Endothelial cell of hepatic sinusoid (primary cell): Measurements from ENCODE around the gene CLEC2L.
"Not testable (repeated sequence)": the region's sequence is repeated elsewhere in the genome, so short reads cannot be mapped to it uniquely, and the experiment has no call there.

ENCODE experiments used
- in situ Hi-C: cut with HindIII; loops from 2 replicates; pipeline ENCODE4 v1.10.0; 2017; ENCODE audit warnings: low sequenced_read_pairs

The CLEC2L gene

DNA sequence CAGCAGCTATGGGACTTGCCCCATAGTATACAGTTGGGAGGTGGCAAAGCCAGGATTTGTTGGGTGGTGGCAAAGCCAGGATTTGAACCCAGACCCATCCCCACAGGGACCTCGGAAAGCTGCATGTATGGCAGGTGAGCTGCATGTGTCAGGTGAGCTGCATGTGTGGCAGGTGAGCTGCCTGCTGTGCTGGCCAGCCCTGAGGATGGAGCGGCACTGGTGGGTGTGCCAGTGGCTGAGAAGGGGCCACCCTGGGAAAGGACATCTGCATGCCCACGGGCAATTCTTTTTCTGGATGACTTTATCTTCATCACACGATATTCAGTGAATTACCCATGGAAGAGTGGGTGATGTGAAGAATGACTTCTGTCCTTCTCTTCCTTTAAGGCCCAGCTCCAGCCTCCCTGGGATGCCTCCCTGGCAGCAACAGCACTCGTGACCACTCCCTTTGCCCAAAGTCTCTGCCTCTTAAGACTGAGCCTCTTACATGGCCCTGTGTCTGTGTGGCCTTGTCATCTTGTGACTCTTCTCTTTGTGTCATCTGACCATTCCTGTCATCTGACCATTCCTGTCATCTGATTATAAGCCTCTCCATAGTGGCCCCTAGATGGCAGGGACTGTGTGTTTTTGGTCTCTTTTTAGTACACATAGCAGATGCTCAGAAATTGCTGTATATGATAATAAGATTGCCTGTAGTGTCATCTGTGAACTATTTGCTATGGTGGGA is 25.0 kb downstream of the CLEC2L start:
- in situ Hi-C loops: loop anchor here (5.0 kb wide), 1 partner anchor 41 kb away; no protein-coding TSS in a partner anchor

DNA sequence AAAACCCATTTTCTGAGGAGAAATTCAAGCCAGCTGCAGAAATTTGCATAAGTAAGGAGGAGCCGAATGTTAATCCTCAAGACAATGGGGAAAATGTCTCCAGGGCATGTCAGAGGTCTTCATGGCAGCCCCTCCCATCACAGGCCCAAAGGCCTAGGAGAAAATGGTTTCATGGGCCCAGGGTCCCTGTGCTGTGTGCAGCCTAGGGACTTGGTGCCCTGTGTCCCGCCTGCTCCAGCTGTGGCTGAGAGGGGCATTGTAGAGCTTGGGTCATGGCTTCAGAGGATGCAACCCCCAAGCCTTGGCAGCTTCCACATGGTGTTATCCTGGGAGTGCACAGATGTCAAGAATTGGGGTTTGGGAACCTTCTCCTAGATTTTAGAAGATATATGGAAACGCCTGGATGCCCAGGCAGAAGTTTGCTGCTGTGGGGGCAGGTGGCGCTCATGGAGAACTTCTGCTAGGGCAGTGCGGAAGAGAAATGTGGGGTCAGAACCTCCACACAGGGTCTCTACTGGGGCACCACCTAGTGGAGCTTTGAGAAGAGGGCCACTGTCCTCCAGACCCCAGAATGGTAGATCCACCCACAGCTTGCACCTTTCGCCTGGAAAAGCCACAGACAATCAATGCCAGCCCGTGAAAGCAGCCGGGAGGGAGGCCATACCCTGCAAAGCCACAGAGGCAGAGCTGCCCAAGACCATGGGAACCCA is 30.7 kb downstream of the CLEC2L start:
- in situ Hi-C loops: not testable (repeated sequence)

DNA sequence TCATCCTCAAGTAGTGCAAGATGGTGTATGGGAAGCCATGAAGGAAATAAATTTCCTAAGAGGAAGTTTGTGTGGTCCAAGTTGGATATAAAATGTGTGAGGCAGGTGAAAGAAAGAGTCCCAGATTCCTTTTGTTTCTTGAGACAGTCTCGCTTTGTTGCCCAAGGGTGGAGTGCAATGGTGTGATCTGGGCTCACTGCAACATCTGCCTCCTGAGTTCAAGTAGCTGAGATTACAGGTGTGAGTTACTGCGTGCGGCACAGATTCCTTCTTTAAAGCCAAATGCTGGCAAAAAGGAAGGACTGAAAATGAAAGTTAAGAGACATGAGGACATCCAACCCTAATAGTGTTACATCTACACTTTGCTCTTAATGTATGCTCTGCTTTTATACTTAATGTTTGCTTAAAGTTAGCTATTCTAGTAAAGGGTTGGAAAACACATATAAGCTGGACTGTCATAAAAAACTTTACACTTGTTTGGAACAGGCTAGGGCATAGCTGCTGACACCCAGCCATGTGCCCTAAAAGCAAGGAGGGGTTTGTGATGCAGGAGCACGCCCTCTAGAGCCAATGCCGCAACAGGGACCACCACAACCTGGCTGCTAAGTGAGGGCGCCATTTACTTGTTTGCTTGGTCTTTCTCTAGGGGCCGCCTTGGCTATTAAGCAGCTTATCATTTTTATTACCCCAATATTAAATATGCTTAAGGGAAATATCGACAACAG is 34.5 kb downstream of the CLEC2L start:
- in situ Hi-C loops: no loop called here

DNA sequence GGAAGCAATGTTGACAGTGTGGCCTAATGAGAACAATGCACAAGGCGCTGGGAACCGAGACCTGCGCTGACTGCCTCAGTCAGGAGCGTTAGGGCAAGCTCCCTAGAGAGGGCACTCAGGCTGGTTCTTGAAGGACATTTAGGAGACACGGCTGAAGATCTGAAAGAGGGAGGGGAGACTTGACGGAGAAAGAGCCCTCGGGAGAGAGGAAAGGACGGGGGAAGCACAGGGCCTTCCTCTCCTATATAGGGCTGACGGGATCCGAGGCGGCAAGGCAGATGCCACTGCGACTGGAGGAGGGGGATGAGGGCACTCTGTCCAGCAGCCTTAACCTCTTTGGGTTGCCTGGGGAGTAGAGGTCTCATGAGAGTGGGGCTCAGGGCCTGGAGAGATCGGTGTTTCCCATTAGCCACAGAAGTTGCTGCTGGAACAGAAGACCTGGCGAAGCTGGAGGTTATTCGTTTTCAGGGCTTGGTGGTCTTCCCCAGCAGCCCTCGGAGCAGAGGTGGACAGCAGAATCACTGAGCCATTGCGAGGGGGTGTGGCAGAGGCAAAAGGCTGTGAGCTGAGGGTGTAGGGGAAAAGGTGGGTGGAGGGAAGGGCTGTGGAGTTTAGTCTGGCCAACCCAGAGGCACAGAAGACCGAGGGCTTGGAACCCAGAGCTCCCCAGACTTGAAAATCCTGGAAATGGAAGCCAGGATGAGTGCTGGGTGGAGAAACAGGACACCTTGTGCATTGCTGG is 36.0 kb downstream of the CLEC2L start:
- in situ Hi-C loops: loop anchor here (5.0 to 10.0 kb wide), 2 partner anchors 65 to 453 kb away; no protein-coding TSS in a partner anchor

DNA sequence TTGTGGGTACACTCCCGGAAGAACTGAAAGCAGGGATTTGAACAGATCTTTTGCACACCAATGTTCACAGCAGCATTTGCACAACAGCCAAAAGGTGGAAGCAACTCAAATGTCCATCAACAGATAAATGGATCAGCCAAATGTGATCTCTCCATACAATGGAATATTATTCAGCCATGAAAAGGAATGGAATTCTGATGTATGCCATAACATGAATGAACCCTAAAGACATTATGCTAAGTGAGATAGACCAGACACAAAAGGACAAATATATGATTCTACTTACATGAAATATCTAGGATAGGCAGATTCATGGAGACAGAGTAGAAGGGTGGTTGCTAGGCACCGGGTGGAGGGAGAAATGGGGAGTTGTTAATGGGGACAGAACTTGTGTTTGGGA is 36.7 kb downstream of the CLEC2L start:
- in situ Hi-C loops: loop anchor here (5.0 to 10.0 kb wide), 2 partner anchors 65 to 452 kb away; no protein-coding TSS in a partner anchor

DNA sequence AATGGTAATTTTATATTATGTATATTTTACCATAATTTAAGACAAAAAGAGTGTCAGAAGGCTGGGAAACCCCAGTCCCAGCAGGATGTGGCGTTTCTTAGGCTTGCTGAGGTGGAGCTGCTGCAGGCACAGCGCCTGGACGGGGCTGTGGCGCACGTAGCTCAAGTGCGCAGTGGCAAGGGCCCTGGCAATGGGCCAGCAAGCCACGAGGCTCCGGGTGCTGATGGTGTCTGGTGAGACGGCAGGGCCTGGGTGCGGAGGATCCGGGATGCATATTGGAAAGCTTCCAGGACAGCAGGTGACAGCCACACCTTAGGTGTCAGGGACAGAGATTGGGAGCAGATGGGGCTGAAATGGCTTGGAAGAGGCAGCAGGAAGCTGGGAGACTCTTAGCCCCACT is 37.2 kb downstream of the CLEC2L start:
- in situ Hi-C loops: loop anchor here (5.0 to 10.0 kb wide), 2 partner anchors 66 to 452 kb away; no protein-coding TSS in a partner anchor

DNA sequence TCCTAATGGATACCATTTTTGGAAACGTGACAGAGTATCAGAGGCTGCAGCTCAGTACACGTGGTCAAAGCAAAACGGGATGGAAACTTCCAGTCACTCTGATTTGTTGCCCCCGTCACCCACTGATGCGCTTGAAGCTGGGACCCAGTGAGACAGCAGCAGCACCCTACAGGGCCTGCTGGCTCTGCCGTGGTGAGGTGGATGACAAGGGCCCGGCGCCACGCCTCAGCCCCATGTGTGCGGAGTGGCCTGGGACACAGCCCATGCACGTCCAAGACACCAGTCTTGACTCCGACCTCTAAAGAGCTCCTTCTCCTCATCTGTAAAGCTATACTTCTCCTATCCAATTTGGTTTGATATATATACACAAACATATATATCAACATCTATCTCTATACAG is 39.0 kb downstream of the CLEC2L start:
- in situ Hi-C loops: loop anchor here (5.0 to 10.0 kb wide), 2 partner anchors 68 to 450 kb away; no protein-coding TSS in a partner anchor

DNA sequence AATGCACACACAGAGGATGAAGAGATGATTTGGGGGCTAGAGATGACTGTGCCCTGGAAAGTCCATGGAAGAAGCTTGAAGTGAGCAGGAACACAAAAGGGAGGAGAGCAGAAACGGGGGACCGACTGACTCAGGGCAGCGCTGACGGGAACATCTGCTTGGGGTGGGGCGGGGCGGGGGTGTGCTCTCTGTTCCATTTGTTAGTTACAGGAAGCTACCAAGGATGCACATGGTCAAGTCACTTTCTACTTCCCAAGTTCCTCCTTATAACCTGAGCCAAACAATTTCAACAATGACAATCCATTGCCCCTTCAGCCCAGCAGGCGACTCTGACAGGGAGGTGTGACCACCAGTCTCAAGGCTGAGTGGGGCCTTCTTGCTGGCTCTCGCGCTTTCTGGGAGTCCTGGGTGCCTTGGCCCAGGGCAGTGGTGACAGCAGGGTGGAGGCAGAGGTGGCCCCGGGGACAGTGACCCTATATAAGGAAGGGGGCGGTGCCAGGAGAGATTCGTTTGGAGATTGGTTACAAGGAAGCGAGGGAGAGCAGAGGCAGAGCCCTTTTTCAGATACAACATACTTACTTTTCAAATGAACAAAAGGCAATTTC is 39.6 kb downstream of the CLEC2L start:
- in situ Hi-C loops: loop anchor here (5.0 to 10.0 kb wide), 2 partner anchors 68 to 449 kb away; no protein-coding TSS in a partner anchor

DNA sequence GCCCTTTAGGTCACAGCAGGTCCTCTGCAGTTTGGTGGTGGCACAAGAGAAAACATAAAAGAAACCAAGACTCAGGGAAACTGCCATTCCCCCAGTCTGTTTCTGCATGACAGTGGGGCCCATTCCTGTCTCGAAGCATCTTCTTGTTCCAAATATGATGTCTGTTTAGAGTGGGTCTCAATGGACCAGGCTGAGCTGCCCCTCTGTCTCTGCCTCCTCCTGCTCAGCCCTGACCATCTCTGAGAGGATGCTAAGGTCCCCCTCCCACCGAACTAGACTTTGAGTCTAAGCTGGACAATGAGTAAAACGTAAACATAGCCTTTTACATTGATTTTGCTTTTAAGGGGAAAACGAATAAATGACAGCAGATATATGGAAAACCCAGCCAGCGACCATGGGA is 40.4 kb downstream of the CLEC2L start:
- in situ Hi-C loops: loop anchor here (5.0 to 10.0 kb wide), 2 partner anchors 69 to 448 kb away; no protein-coding TSS in a partner anchor

DNA sequence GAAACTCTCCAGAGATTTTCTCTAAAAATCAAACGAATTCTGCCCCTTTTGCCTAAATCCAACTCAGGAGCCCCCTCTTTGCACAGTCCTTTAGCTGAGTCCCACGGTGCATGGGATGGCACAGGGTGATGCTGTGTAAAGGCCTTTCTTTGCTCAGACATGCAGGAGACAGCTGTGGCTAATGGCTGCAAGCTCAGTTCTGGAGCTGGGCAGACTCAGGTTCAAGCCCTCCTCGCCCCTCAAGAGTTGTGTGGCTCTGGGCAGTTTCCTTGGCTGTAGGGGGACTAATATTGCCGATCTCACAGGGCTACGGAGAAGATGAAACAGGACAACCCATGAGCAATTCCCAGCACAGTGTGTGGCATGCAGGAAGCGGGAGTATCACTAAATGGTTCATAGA is 42.6 kb downstream of the CLEC2L start:
- in situ Hi-C loops: loop anchor here (10.0 kb wide), 1 partner anchor 71 kb away; no protein-coding TSS in a partner anchor

DNA sequence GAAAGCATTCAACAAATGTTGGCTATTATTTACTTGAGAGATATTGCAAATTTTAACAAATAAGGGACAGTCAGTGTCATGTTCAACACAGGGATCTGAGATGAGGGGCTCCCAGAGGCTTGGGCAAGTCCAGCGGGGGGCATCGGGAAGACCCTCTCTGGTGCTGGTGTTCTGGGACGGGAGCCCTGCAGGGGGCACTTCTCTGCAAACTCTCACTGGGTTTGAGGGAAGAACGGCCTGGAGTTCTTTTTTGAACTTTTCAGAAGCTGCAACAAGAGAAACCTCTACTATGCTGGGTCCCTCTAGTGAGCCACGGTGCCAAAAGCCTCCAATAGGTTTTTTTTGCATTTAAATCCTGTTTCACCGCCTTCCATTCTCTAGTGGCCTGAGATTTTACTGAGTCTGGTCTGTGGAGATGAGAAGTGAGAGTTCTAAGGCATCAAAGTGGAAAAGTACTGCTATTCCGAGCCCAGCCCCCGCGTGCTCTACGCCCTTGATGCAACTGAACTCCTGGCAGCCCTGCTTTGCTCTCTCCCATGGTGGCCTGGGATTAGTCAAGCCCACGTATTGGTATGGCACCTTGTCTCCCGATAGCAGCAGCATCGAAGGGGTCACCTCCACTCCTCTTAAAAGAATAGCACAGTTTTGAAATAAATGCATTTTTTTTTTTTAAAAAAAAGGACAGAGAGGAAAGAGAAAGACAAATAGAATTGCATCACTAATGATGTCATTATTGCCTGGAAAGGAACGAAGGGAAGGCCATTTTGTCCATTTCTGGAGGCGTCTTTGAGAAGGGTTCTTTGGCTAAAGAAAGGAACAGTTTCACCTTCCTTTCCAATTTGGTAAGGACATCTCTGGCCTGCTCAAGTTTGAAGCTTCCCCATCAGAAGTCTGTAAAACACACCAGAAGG is 43.5 kb downstream of the CLEC2L start:
- in situ Hi-C loops: loop anchor here (10.0 kb wide), 1 partner anchor 72 kb away; no protein-coding TSS in a partner anchor

DNA sequence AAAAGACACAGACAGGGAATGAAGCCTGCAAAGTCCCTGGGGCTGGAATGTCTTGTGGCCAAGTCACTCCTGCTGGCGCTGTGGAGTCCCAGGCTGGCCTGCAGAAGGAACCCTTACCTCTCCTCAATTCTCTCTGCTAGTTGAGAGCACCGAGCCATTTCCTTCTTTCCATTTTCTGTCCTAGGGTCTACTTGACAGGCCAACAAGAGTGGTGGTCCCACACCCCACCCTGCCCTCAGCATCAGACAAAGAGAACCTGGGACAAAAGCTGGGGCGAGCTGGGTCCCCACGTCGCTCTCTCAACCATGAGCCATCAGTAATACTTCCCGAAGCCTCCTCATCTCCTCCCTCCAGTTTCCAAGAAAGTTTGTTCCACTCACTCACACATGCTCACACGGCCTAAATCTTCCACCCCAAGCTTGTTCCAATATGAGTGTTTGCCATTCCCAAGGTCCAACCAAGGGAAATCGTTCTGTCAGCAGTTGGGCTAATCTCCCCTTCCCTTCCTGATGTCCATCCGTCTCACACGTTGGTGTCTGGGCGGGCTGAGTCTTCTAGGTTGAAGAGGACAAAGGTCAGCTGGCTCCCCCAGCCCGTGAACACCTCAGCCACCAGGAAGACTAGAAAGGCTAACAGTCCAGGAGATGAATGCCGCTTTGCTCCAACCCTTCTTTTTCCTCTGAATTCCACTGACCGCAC is 44.3 kb downstream of the CLEC2L start:
- in situ Hi-C loops: loop anchor here (10.0 kb wide), 1 partner anchor 73 kb away; no protein-coding TSS in a partner anchor

DNA sequence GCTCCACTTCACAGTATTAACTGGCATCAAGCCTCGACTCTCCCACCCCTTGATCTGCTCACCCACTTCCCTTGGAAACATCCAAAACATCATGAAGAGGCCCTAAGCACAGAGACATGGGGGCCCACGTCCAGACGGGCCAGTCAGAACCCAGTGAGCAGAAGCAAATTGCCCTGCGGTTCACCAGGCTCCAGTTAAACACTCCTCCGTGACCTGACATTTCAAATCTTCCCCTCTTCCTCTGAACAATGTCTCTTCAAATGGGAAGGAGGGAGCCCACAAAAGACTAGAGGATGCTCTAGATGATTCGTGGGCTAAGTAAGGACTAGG is 44.8 kb downstream of the CLEC2L start:
- in situ Hi-C loops: loop anchor here (10.0 kb wide), 1 partner anchor 74 kb away; no protein-coding TSS in a partner anchor

DNA sequence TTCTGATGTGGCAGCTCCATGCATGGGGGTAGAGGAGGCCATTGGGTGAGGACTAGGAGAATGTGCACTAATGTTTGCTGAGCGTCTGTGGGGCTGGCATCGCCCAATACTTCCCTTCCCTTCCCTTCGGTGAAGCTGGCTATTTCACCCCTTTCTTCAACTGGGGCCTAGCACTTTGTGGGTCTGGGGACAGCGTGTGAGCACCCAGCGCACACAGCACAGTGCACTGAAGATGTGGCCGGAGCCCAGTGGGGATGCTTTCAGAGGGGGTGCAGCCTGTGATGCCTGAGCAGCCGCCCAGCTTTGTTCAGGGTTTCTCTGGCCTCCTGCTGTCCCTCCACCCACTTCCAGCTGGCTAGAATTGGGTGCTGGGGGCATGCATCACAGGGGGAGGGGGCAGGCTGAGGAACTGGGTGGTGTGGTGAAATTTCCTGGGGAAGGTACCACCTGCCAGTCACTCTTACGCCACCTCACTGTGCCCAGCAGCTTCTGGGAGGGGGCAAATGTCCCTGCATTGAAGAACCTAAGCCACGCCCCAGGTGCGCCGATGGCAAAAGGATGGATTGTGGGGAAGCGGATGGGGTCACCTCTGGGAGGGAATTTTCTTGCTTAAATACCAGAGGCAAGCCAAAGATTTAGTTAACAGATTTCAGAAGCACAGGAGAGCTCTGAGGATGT is 45.5 kb downstream of the CLEC2L start:
- in situ Hi-C loops: loop anchor here (10.0 kb wide), 1 partner anchor 74 kb away; no protein-coding TSS in a partner anchor

DNA sequence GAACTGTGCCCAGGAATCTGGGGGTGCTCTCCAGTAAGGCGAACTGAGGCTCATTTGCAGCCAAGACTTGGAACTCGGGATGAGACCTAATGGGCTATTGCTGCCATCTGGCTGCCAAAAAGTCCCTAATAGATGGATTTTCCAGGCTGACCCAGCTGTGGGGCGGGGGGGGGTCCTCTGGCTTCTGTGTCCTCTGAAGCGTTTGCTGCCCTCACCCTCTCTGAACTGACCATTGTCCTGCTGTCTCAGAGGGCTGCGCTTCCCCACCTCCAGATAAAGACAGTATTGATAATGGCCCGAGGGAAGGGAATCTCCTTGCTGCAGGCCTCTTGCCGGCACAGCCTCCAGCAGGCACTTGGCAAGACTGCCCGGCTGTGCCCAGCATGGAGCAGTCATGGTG is 46.6 kb downstream of the CLEC2L start:
- in situ Hi-C loops: no loop called here

DNA sequence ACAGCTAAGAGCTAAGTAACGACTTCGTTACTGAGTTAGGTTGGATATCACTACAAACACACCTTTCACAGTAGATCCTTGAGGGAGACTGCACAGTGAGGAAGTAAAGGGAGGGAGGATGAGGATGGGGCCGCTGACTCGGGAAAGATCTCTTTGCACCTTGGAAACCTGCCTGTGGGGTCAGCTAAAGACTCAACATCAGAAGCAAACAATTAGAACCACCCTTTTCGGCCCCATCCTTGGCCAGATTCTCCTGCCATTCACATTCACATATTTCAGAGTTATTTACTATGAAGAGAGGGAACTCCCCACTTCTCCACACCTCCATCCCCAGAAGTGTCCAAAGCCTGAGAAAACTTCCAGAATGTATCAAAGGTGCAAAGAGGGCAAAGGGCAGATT is 47.1 kb downstream of the CLEC2L start:
- in situ Hi-C loops: no loop called here

DNA sequence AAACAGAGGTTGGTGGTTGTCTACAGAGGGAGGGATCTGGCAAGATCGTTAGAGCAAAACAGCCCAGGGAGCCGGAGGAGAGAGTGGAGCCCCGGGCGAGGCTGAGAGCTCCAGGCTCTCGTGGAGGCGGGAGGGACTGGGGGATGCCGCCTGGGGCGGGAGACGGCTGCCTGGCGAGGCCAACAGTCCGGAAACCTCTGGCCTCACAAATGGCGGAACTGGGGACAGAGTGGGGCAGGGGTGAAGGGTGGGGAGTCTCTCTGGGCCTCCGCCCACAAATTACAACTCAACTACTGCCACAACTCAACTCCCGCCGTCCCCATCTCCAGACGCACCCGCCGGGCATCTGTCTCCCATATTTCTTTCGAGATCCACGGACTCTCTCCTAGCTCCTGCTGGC is 47.7 kb downstream of the CLEC2L start:
- in situ Hi-C loops: no loop called here

DNA sequence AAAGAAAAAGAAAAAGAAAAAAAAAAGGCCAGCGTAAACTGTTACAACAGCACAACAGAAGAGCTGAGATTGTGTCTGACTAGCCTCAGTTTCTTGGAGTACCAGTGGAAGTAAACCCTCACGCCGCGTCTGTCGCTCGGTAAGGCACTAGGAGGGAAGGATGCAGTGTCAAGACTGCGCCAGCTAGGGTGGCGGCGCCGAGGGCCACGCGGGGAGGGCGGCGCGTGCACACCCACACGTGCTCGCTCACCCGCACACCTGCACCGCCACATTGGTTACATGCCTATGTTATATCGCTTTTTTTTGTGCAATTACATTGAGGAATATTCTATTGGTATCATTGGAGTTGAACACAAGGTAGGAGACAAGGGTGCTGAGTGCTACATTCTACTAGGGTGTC is 48.2 kb downstream of the CLEC2L start:
- in situ Hi-C loops: no loop called here
